K562 (cell line): ENCODE measurements around the gene PFAS. TPM values are rescaled to one million over a fixed set of nuclear protein-coding genes. Genes with fewer than 3 reads are reported as not detected.

Experiments used
- ATAC-seq: fragments of 200-7000 bp; cut with Tn5 transposase; 3 replicates; pipeline ENCODE4 v1.9.1; 2020; ENCODE audit warnings: moderate library complexity
- BruUV-seq: library from RNA; stranded (reverse); fragments of 400-500 nt; replicated peaks from 2 replicates; lab custom pipeline; 2021; lab: Mats Ljungman, UMichigan
- CTCF ChIA-PET: fragments of 300-600 bp; formaldehyde crosslinking; extraction: SDS; loops from one replicate; lab custom pipeline; 2021; ENCODE audit warnings: low intra/inter-chr PET ratio; lab: Yijun Ruan, JAX
- POLR2A ChIA-PET: fragments of 300-600, 350-650 bp; sonication (Branson Sonifier 250); formaldehyde crosslinking; extraction: SDS; loops from one replicate; lab custom pipeline; 2021; ENCODE audit warnings: antibody characterized with exemption, inconsistent platforms; lab: Yijun Ruan, JAX
- DNase-seq, 4 experiments: peaks; one replicate each; pipeline versions ENCODE4 v3.0.0 to v3.0.0-alpha.2; 2011 to 2018; ENCODE audit warnings: low spot score in 3 of 4, mixed read lengths in 3 of 4; ENCODE audit errors: extremely low read depth in 1 of 4
- FAIRE-seq: peaks from 2 replicates; lab custom pipeline; 2011; peaks lifted over from hg19 to GRCh38; lab: Jason Lieb, UNC
- H2AFZ ChIP-seq: 2 replicates; pipeline ENCODE4 v1.6.0; 2011; ENCODE audit warnings: low read depth, low read length, control low read depth, inconsistent platforms
- H3K27ac ChIP-seq: fragments of 200-600 bp; 3 replicates; pipeline ENCODE4 v1.8.0; 2011; ENCODE audit warnings: low read depth, mild to moderate bottlenecking, control low read depth, inconsistent platforms, low read length, moderate library complexity, mixed read lengths; ENCODE audit errors: extremely low read depth
- H3K27me3 ChIP-seq, 2 experiments: fragments of 300-600 bp in 1 of 2; 2 replicates in 1 of 2; 3 replicates in 1 of 2; pipeline versions ENCODE4 v1.6.0 to v1.8.0; 2011; ENCODE audit warnings: inconsistent platforms in 2 of 2, low read length in 2 of 2, mild to moderate bottlenecking in 1 of 2, mixed read lengths in 1 of 2, moderate library complexity in 1 of 2; ENCODE audit not compliant: control insufficient read depth in 2 of 2, insufficient read depth in 2 of 2
- H3K36me3 ChIP-seq: fragments of 300-600 bp; 3 replicates; pipeline ENCODE4 v1.8.0; 2011; ENCODE audit warnings: mild to moderate bottlenecking, low read length, inconsistent platforms; ENCODE audit not compliant: control insufficient read depth, insufficient read depth
- H3K4me1 ChIP-seq, 2 experiments: fragments of 200-600 bp in 1 of 2; replicated peaks in 1 of 2; 2 replicates in 1 of 2; 3 replicates in 1 of 2; pipeline versions ENCODE4 v1.5.1 to v1.8.0; 2011; ENCODE audit warnings: inconsistent platforms in 2 of 2, low read length in 2 of 2, mild to moderate bottlenecking in 1 of 2, mixed read lengths in 1 of 2, moderate library complexity in 1 of 2; ENCODE audit not compliant: control insufficient read depth in 2 of 2, insufficient read depth in 2 of 2
- H3K4me2 ChIP-seq: 2 replicates; pipeline ENCODE4 v1.6.1; 2011; ENCODE audit warnings: low read length, control low read depth, inconsistent platforms, mixed read lengths; ENCODE audit not compliant: insufficient read depth
- H3K4me3 ChIP-seq: fragments of 200-600 bp; sonication (generic), shearing (Covaris generic); 2 replicates; pipeline ENCODE4 v1.5.1; 2016; ENCODE audit warnings: control low read depth, inconsistent platforms
- H3K79me2 ChIP-seq: fragments of 200-600 bp; 3 replicates; pipeline ENCODE4 v1.8.0; 2011; ENCODE audit warnings: low read length, inconsistent platforms; ENCODE audit not compliant: control insufficient read depth, insufficient read depth
- H3K9ac ChIP-seq, 2 experiments: 2 replicates each; pipeline versions ENCODE4 v1.6.0 to v1.6.1; 2011; ENCODE audit warnings: low read depth in 2 of 2, low read length in 2 of 2, control low read depth in 1 of 2, inconsistent platforms in 1 of 2, mild to moderate bottlenecking in 1 of 2, mixed read lengths in 1 of 2; ENCODE audit not compliant: insufficient read depth in 1 of 2
- H3K9me1 ChIP-seq: one replicate; pipeline ENCODE4 v1.6.0; 2011; ENCODE audit warnings: inconsistent platforms, mild to moderate bottlenecking, low read length, moderate library complexity; ENCODE audit not compliant: control insufficient read depth, insufficient read depth
- H3K9me3 ChIP-seq: replicated peaks from 2 replicates; pipeline ENCODE4 v1.5.1; 2011; ENCODE audit warnings: low read depth, low read length, inconsistent platforms; ENCODE audit not compliant: control insufficient read depth, insufficient read depth
- H4K20me1 ChIP-seq: replicated peaks from 2 replicates; pipeline ENCODE4 v1.6.1; 2011; ENCODE audit warnings: low read length, inconsistent platforms, mixed read lengths; ENCODE audit not compliant: control insufficient read depth, insufficient read depth
- BDP1 ChIP-seq: IDR thresholded peaks from 3 replicates; pipeline ENCODE4 v1.6.1; 2011; ENCODE audit not compliant: insufficient read length, insufficient read depth
- GATAD2A ChIP-seq: fragments of 450-650 bp; IDR thresholded peaks from 2 replicates; pipeline ENCODE4 v1.6.1; 2017
- HDAC2 ChIP-seq: fragments of 450-650 bp; IDR thresholded peaks from 2 replicates; pipeline ENCODE4 v1.6.1; 2016; ENCODE audit warnings: mild to moderate bottlenecking
- HINFP ChIP-seq: fragments of 450-650 bp; conservative IDR thresholded peaks from 2 replicates; pipeline ENCODE4 v1.6.1; 2016; ENCODE audit warnings: missing genetic modification characterization, low read depth, mild to moderate bottlenecking, control low read depth, missing compliant biosample characterization
- ILK ChIP-seq: fragments of 450-650 bp; IDR thresholded peaks from 2 replicates; pipeline ENCODE4 v1.6.1; 2016; ENCODE audit warnings: missing genetic modification characterization, low read depth, mild to moderate bottlenecking, missing compliant biosample characterization, moderate library complexity, borderline replicate concordance
- MCM7 ChIP-seq, 2 experiments: fragments of 450-650 bp; IDR thresholded peaks; 2 replicates each; pipeline ENCODE4 v1.6.1; 2016 to 2018
- MEF2D ChIP-seq: conservative IDR thresholded peaks from 2 replicates; pipeline ENCODE4 v1.6.1; 2016; ENCODE audit warnings: low read depth, missing genetic modification characterization, missing compliant biosample characterization
- MYC ChIP-seq, 2 experiments: fragments of 250-450 bp in 1 of 2; sonication (Bioruptor Pico) in 1 of 2; IDR thresholded peaks; 2 replicates each; pipeline versions ENCODE4 v1.5.1 to v1.6.1; 2012 to 2021; ENCODE audit warnings: low read depth in 2 of 2, borderline replicate concordance in 1 of 2, improper control_type of control experiment in 1 of 2, low read length in 1 of 2, mild to moderate bottlenecking in 1 of 2, moderate library complexity in 1 of 2
- NCOA4 ChIP-seq: fragments of 450-650 bp; IDR thresholded peaks from 2 replicates; pipeline ENCODE4 v1.6.1; 2018; ENCODE audit warnings: mild to moderate bottlenecking; ENCODE audit not compliant: partially characterized antibody
- NELFE ChIP-seq: IDR thresholded peaks from 2 replicates; pipeline ENCODE4 v1.6.1; 2011; ENCODE audit warnings: mild to moderate bottlenecking; ENCODE audit not compliant: insufficient read depth, insufficient read length
- NR2F6 ChIP-seq: fragments of 450-650 bp; formaldehyde crosslinking; IDR thresholded peaks from 2 replicates; pipeline ENCODE4 v1.4.0; 2020; ENCODE audit warnings: mild to moderate bottlenecking
- PPARD ChIP-seq: fragments of 250-450 bp; sonication (Bioruptor Pico); IDR thresholded peaks from 2 replicates; pipeline ENCODE4 v1.8.0; 2022; ENCODE audit warnings: inconsistent platforms, mild to moderate bottlenecking, moderate library complexity
- PTRF ChIP-seq: fragments of 450-650 bp; IDR thresholded peaks from 2 replicates; pipeline ENCODE4 v1.6.1; 2016; ENCODE audit warnings: mild to moderate bottlenecking, missing genetic modification characterization, missing compliant biosample characterization
- PYGO2 ChIP-seq: fragments of 450-650 bp; IDR thresholded peaks from 2 replicates; pipeline ENCODE4 v1.6.1; 2016; ENCODE audit warnings: mild to moderate bottlenecking, missing genetic modification characterization, moderate library complexity, missing compliant biosample characterization
- RAD21 ChIP-seq, 2 experiments: fragments of 250-450 bp in 1 of 2; fragments of 450-650 bp in 1 of 2; sonication (Bioruptor Pico) in 1 of 2; formaldehyde crosslinking in 1 of 2; IDR thresholded peaks in 1 of 2; conservative IDR thresholded peaks in 1 of 2; 2 replicates each; pipeline versions ENCODE4 v1.4.0 to v1.8.0; 2020 to 2022; ENCODE audit warnings: mild to moderate bottlenecking in 2 of 2, moderate library complexity in 1 of 2
- RBBP5 ChIP-seq: fragments of 200-600 bp; sonication (generic); IDR thresholded peaks from 2 replicates; pipeline ENCODE4 v1.6.1; 2012; ENCODE audit warnings: borderline replicate concordance, mild to moderate bottlenecking, low read length, control low read depth, inconsistent platforms; ENCODE audit not compliant: insufficient read depth, poor library complexity, severe bottlenecking
- SMAD1 ChIP-seq: fragments of 150-350 bp; IDR thresholded peaks from 2 replicates; pipeline ENCODE4 v1.6.1; 2014; ENCODE audit warnings: low read length, low read depth; ENCODE audit not compliant: partially characterized antibody
- TBP ChIP-seq: optimal IDR thresholded peaks from 2 replicates; pipeline ENCODE3; 2011; ENCODE audit warnings: low read depth, low read length, improper control_type of control experiment
- THRA ChIP-seq: fragments of 450-650 bp; IDR thresholded peaks from 2 replicates; pipeline ENCODE4 v1.6.1; 2017; ENCODE audit warnings: mild to moderate bottlenecking, moderate library complexity
- whole genome bisulfite sequencing: fragments of 100-300 bp; shearing (Covaris generic); methylation state at CpG from one replicate; pipeline ENCODE4 v1.1.6; 2016; ENCODE audit warnings: low coverage, mixed read lengths; ENCODE audit not compliant: insufficient coverage; ENCODE audit errors: missing lambda C conversion rate; 5-methylcytosine and 5-hydroxymethylcytosine counted together
- in situ Hi-C: fragments of 300-500 bp; cut with MboI; formaldehyde crosslinking; loops from 4 replicates; pipeline ENCODE4 v1.15.0; 2018; ENCODE audit warnings: inconsistent platforms, mixed read lengths
- intact Hi-C: fragments of 100-400 bp; cut with micrococcal nuclease; formaldehyde crosslinking; loops from 2 replicates; pipeline ENCODE4 v1.14.2; 2022
- polyA plus RNA-seq, 8 experiments: library from polyadenylated mRNA; depleted of rRNA in 4 of 8; stranded (reverse) in 5 of 8; unstranded in 3 of 8; fragments of >200 nt; fragmentation: Nextera tagmentation in 2 of 8; fragmentation: Illumina TruSeq in 1 of 8; extraction: Ambion mirVana in 2 of 8; extraction: Trizol in 1 of 8; gene quantifications; 2 replicates each; pipeline versions ENCODE4 v1.2.1 to v1.2.3, GENCODE V29; 2011 to 2014; ENCODE audit warnings: inconsistent platforms in 1 of 8, missing spikeins in 1 of 8
- total RNA-seq, 7 experiments: library from RNA; depleted of rRNA in 6 of 7; stranded (reverse); fragments of >200 nt in 6 of 7; fragmentation: Illumina TruSeq in 2 of 7; extraction: Trizol in 2 of 7; gene quantifications; 2 replicates each; pipeline versions ENCODE4 v1.2.1 to v1.2.3, GENCODE V29; 2011 to 2021; ENCODE audit warnings: low replicate concordance in 1 of 7
- TF ChIP-seq, protein P1 (sequence below): fragments of 250-450 bp; sonication (Bioruptor Pico); IDR thresholded peaks from 2 replicates; pipeline ENCODE4 v1.4.0; 2020; ENCODE audit warnings: borderline replicate concordance

PFAS gene
- total and polyA plus RNA-seq, 9 of the 15 experiments (the other 6 are each of a cell fraction or from before 2014, with no cell fraction given) = 11.6 to 131 (median 43.9) TPM

DNA sequence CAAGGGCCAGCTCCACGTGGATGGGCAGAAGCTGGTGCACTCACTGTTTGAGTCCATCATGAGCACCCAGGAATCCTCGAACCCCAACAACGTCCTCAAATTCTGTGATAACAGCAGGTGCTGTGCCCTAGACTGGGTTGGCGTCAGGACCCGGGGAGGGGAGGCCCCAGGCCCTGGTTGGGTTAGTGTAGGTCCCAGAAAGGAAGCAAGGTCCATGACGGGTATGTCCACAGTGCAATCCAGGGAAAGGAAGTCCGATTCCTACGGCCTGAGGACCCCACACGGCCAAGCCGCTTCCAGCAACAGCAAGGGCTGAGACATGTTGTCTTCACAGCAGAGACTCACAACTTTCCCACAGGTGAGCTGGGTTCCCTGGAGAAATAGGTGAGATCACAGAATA, 7.2 kb downstream of the PFAS start:
- intact Hi-C loops (no loop called here), in situ Hi-C loops (no loop called here)
- Histone ChIP-seq H4K20me1 (no peaks in the 10 kb centered on the region), H3K9me3 (no peaks in the 10 kb centered on the region), H3K4me1 (no peaks in the 10 kb centered on the region; a peak in 1 of 5 replicates), H3K9me1 (no peaks in the 10 kb centered on the region), H2AFZ (no peak overlapping the region), H3K27ac (no peak overlapping the region), H3K79me2 (peaks cover 14% of the 10 kb centered on the region), H3K9ac (peak overlapping the region in 1 of 2 experiments; percentile 17; a peak in 1 of 4 replicates), H3K27me3 (no peaks in the 10 kb centered on the region), H3K36me3 (peaks cover 70% of the 10 kb centered on the region; the same call in 2 of the 3 replicates), H3K4me3 (no peak overlapping the region), H3K4me2 (no peak overlapping the region)
- DNase-seq (no peak), FAIRE-seq (no peak), ATAC-seq (no peak)
- CTCF ChIA-PET = no interaction called here
- POLR2A ChIA-PET = interaction anchor here (1.2 kb wide), 1 partner anchor 39 kb away, joined by 3 read pairs; the partner anchor contains the start of gene SLC25A35
- no TSS peak for BruUV-seq
- TF ChIP-seq RAD21 (CRISPR knock-in tag; conservative IDR thresholded peaks at IDR 0.05 in 1 of 2, IDR thresholded peaks at IDR 0.05 in 1 of 2) = no peak
- no peak for TF ChIP-seq PPARD (CRISPR knock-in tag)
- TF ChIP-seq BDP1 = no peak
- no peak for TF ChIP-seq PTRF
- TF ChIP-seq MYC (IDR thresholded peaks at IDR 0.05; ENCODE audit: low read depth, low read length) = no peak
- TF ChIP-seq MYC (CRISPR knock-in tag; IDR thresholded peaks at IDR 0.05; ENCODE audit: borderline replicate concordance, low read depth) = no peak
- TF ChIP-seq GATAD2A = no peak
- no peak for TF ChIP-seq MEF2D
- no peak for TF ChIP-seq NELFE
- TF ChIP-seq ILK (tag) = no peak
- TF ChIP-seq, protein P1, sequence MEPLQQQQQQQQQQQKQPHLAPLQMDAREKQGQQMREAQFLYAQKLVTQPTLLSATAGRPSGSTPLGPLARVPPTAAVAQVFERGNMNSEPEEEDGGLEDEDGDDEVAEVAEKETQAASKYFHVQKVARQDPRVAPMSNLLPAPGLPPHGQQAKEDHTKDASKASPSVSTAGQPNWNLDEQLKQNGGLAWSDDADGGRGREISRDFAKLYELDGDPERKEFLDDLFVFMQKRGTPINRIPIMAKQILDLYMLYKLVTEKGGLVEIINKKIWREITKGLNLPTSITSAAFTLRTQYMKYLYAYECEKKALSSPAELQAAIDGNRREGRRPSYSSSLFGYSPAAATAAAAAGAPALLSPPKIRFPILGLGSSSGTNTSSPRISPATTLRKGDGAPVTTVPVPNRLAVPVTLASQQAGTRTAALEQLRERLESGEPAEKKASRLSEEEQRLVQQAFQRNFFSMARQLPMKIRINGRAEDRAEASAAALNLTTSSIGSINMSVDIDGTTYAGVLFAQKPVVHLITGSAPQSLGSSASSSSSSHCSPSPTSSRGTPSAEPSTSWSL (CRISPR knock-in tag) = no peak
- no peak for TF ChIP-seq HDAC2
- no peak for TF ChIP-seq NCOA4
- no peak for TF ChIP-seq NR2F6
- TF ChIP-seq SMAD1 = no peak
- no peak for TF ChIP-seq PYGO2 (tag)
- no peak for TF ChIP-seq TBP
- no peak for TF ChIP-seq HINFP (tag)
- TF ChIP-seq MCM7 (IDR thresholded peaks at IDR 0.05) = no peak
- TF ChIP-seq RBBP5 = no peak
- no peak for TF ChIP-seq THRA
- 97% methylated on average over 8 of the region's 10 CpGs for WGBS
